Common myeloid progenitor, CD34-positive (primary cell): Measurements from ENCODE around the gene MS4A18.
A peak's percentile ranks its signal among the peaks of the same experiment; 100 is the strongest.

Experiments
- CTCF ChIA-PET: fragments of 350-600 bp; sonication (Branson Sonifier 250); formaldehyde crosslinking; loops from one replicate; lab custom pipeline; 2021; ENCODE audit warnings: antibody characterized with exemption; lab: Charles Lee
- POLR2A ChIA-PET: fragments of 350-600 bp; sonication (Branson Sonifier 250); formaldehyde crosslinking; loops from one replicate; lab custom pipeline; 2021; ENCODE audit warnings: antibody characterized with exemption; lab: Charles Lee
- DNase-seq, 3 donors: peaks; one replicate each; pipeline versions ENCODE4 v3.0.0 to v3.0.0-alpha.2; 2013
- H3K27ac ChIP-seq, 2 experiments: 1 replicate in 1 of 2; 2 replicates in 1 of 2; pipeline ENCODE4 v1.7.0; 2013; ENCODE audit warnings: inconsistent platforms in 2 of 2, low read length in 2 of 2, mild to moderate bottlenecking in 2 of 2, low read depth in 1 of 2, moderate library complexity in 1 of 2; ENCODE audit not compliant: severe bottlenecking in 2 of 2, insufficient read depth in 1 of 2, poor library complexity in 1 of 2
- H3K27me3 ChIP-seq, 5 experiments: replicated peaks in 2 of 5; 1 replicate in 3 of 5; 2 replicates in 2 of 5; pipeline versions ENCODE4 v1.6.1 to v1.7.0; 2013; ENCODE audit warnings: low read length in 4 of 5, mild to moderate bottlenecking in 2 of 5, moderate library complexity in 2 of 5, inconsistent platforms in 1 of 5; ENCODE audit not compliant: insufficient read depth in 5 of 5, control insufficient read depth in 4 of 5
- H3K36me3 ChIP-seq, 4 experiments: 1 replicate in 2 of 4; 2 replicates in 2 of 4; pipeline versions ENCODE4 v1.6.1 to v1.7.0; 2013; ENCODE audit warnings: low read length in 3 of 4, control low read depth in 1 of 4, mild to moderate bottlenecking in 1 of 4; ENCODE audit not compliant: control insufficient read depth in 4 of 4, insufficient read depth in 4 of 4
- H3K4me1 ChIP-seq, 4 experiments: 1 replicate in 3 of 4; 2 replicates in 1 of 4; pipeline versions ENCODE4 v1.6.1 to v1.7.1; 2013; ENCODE audit warnings: low read length in 3 of 4, mild to moderate bottlenecking in 3 of 4, control low read depth in 1 of 4, inconsistent platforms in 1 of 4, moderate library complexity in 1 of 4; ENCODE audit not compliant: control insufficient read depth in 4 of 4, insufficient read depth in 4 of 4; ENCODE audit errors: control extremely low read depth in 1 of 4
- H3K4me3 ChIP-seq, 7 experiments: 1 replicate in 4 of 7; 2 replicates in 3 of 7; pipeline versions ENCODE4 v1.5.1 to v1.7.0; 2013; ENCODE audit warnings: mild to moderate bottlenecking in 7 of 7, low read length in 6 of 7, moderate library complexity in 6 of 7, inconsistent platforms in 2 of 7, low read depth in 2 of 7, control low read depth in 1 of 7; ENCODE audit not compliant: insufficient read depth in 4 of 7, control insufficient read depth in 1 of 7; ENCODE audit errors: extremely low read depth in 1 of 7
- H3K9me3 ChIP-seq, 5 experiments: 1 replicate in 4 of 5; 2 replicates in 1 of 5; pipeline versions ENCODE4 v1.6.1 to v1.7.1; 2013; ENCODE audit warnings: low read length in 4 of 5, mild to moderate bottlenecking in 2 of 5, inconsistent platforms in 1 of 5, low read depth in 1 of 5, moderate library complexity in 1 of 5; ENCODE audit not compliant: control insufficient read depth in 4 of 5, insufficient read depth in 2 of 5; ENCODE audit errors: control extremely low read depth in 1 of 5
- WGBS: methylation state at CpG from one replicate; pipeline ENCODE4 v1.1.5; 2013; ENCODE audit not compliant: insufficient coverage; 5-methylcytosine and 5-hydroxymethylcytosine counted together

Gene MS4A18

GRCh38 chr11:60699936-60700335 is 24.6 kb upstream of the MS4A18 start:
- POLR2A ChIA-PET, result interaction anchor here (0.6 kb wide), 1 partner anchor 131 kb away, joined by 3 read pairs; no protein-coding TSS in a partner anchor
- no peaks in the 10 kb centered on the region for H3K36me3 ChIP-seq
- H3K9me3 ChIP-seq, result peaks cover 0 to 6% (median 0%) of the 10 kb centered on the region in 5 experiments
- no peak for DNase-seq
- H3K4me1 ChIP-seq, result peaks cover 0 to 5% (median under 1%) of the 10 kb centered on the region in 4 experiments
- H3K4me3 ChIP-seq, result no peak overlapping the region
- 100% methylated on average over 1 of the region's 5 CpGs for WGBS
- no peak overlapping the region for H3K27ac ChIP-seq
- no peaks in the 10 kb centered on the region for H3K27me3 ChIP-seq
- CTCF ChIA-PET, result interaction anchor here (1.1 to 1.7 kb wide), 5 partner anchors 18 to 63 kb away, joined by 3 to 4 read pairs (median 3); no protein-coding TSS in a partner anchor

GRCh38 chr11:60700689-60701468 is 23.6 kb upstream of the MS4A18 start:
- Histone ChIP-seq H3K9me3 (no peaks in the 10 kb centered on the region), H3K27me3 (no peaks in the 10 kb centered on the region), H3K27ac (no peak overlapping the region), H3K4me3 (no peak overlapping the region), H3K4me1 (peaks cover 0 to 5% (median under 1%) of the 10 kb centered on the region in 4 experiments), H3K36me3 (no peaks in the 10 kb centered on the region)
- WGBS, result 87% methylated on average over 13 of the region's 14 CpGs
- peak; percentile 15 to 45 (median 44) for DNase-seq
- POLR2A ChIA-PET, result no interaction called here
- CTCF ChIA-PET, result interaction anchor here (1.1 to 2.3 kb wide), 10 partner anchors 9 to 130 kb away, joined by 3 to 7 read pairs (median 4); partner anchors contain the start of gene MS4A15

DNA sequence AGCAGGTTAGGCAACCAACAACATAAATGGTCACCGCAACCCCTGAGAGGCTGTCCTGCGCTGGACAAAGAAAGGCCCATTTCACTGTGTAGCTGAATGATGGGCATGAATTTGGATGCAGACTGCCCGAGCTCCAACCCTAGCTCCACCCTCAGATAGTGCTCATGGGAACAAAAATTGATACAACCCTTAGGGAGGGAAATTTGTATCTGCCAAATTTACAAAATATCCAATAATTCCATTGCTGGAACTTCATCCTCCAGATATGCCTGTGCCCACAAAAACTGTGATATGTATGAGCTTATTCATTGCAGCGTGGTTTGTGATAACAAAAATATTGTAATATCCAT is 23.1 kb upstream of the MS4A18 start:
- H3K9me3 ChIP-seq, result no peaks in the 10 kb centered on the region
- no peak overlapping the region for H3K4me3 ChIP-seq
- peaks cover 0 to 5% (median under 1%) of the 10 kb centered on the region in 4 experiments for H3K4me1 ChIP-seq
- no peaks in the 10 kb centered on the region for H3K36me3 ChIP-seq
- H3K27ac ChIP-seq, result no peak overlapping the region
- POLR2A ChIA-PET, result no interaction called here
- no peak for DNase-seq
- no peaks in the 10 kb centered on the region for H3K27me3 ChIP-seq
- WGBS, result 86% methylated on average over 2 of the region's 4 CpGs
- CTCF ChIA-PET, result interaction anchor here (1.1 to 2.3 kb wide), 8 partner anchors 9 to 129 kb away, joined by 3 to 7 read pairs (median 4); partner anchors contain the start of gene MS4A15

- ChIA-PET POLR2A (no interaction called here), CTCF (no interaction called here)
- Histone ChIP-seq H3K9me3 (no peaks in the 10 kb centered on the region), H3K4me3 (no peak overlapping the region), H3K36me3 (no peaks in the 10 kb centered on the region), H3K27ac (no peak overlapping the region), H3K4me1 (peaks cover 0 to 5% (median under 1%) of the 10 kb centered on the region in 4 experiments), H3K27me3 (peaks cover 0 to 2% (median 0%) of the 10 kb centered on the region in 5 experiments)
- DNase-seq, result no peak
- WGBS, result 95% methylated on average over 12 of the region's 12 CpGs
Measured at GRCh38 chr11:60703374-60703773, 21.1 kb upstream of the MS4A18 start.

- H3K27me3 ChIP-seq, result peaks cover 0 to 2% (median 0%) of the 10 kb centered on the region in 5 experiments
Measured at GRCh38 chr11:60705895-60706294, 18.6 kb upstream of the MS4A18 start.

GRCh38 chr11:60706931-60707330 is 17.6 kb upstream of the MS4A18 start:
- H3K4me1 ChIP-seq, result no peaks in the 10 kb centered on the region
- H3K4me3 ChIP-seq, result no peak overlapping the region
- H3K27ac ChIP-seq, result no peak overlapping the region
- WGBS, result 92% methylated on average over 4 of the region's 5 CpGs
- peaks cover 0 to 2% (median 0%) of the 10 kb centered on the region in 5 experiments for H3K27me3 ChIP-seq
- POLR2A ChIA-PET, result no interaction called here
- CTCF ChIA-PET, result interaction anchor here (0.7 kb wide), 1 partner anchor 178 kb away, joined by 3 read pairs; no protein-coding TSS in a partner anchor
- H3K9me3 ChIP-seq, result no peaks in the 10 kb centered on the region
- H3K36me3 ChIP-seq, result no peaks in the 10 kb centered on the region
- DNase-seq, result no peak

More at GRCh38 chr11:60705895-60706294, 18.6 kb upstream of the MS4A18 start:
- no peak for DNase-seq
- no peak overlapping the region for H3K27ac ChIP-seq
- H3K4me3 ChIP-seq, result no peak overlapping the region
- no peaks in the 10 kb centered on the region for H3K9me3 ChIP-seq
- H3K36me3 ChIP-seq, result no peaks in the 10 kb centered on the region
- no peaks in the 10 kb centered on the region for H3K4me1 ChIP-seq
- ChIA-PET CTCF (no interaction called here), POLR2A (no interaction called here)
- WGBS, result no CpG with 5 or more reads among the region's 5 CpGs

- 93% methylated on average over 4 of the region's 4 CpGs for WGBS
- Histone ChIP-seq H3K9me3 (no peaks in the 10 kb centered on the region), H3K27me3 (peaks cover 0 to 2% (median 0%) of the 10 kb centered on the region in 5 experiments), H3K4me3 (no peak overlapping the region), H3K36me3 (no peaks in the 10 kb centered on the region), H3K4me1 (no peaks in the 10 kb centered on the region), H3K27ac (no peak overlapping the region)
- CTCF ChIA-PET, result interaction anchor here (1.5 kb wide), 1 partner anchor 9 kb away, joined by 5 read pairs; no protein-coding TSS in a partner anchor
- POLR2A ChIA-PET, result no interaction called here
- DNase-seq, result no peak
Measured at GRCh38 chr11:60710482-60710881, 14.0 kb upstream of the MS4A18 start.
